ENCODE data around the gene CDH4.
"Not testable (repeated sequence)": the region's sequence is repeated elsewhere in the genome, so short reads cannot be mapped to it uniquely, and the experiment has no call there.

CDH4 gene

DNA sequence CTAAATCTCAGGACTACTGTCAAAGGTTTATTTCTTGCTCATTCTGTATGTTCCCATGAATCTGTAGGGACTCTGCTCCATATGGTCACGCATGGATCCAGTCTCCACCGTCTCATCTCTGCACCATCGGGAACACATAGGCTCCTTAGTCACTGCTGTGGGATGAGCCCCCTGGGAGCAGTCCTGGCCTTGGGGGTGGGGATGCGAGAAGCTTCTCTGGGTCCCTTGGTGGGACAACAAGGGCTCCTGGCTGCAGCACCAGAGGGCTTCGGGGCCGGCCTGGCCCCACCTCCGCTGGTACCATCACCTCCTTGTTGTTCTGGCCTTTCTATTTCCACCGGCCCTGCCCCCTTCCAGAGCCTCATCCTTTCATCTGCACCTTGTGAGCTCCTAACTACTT is 148.4 kb downstream of the CDH4 start:
- TF ChIP-seq, protein P1, sequence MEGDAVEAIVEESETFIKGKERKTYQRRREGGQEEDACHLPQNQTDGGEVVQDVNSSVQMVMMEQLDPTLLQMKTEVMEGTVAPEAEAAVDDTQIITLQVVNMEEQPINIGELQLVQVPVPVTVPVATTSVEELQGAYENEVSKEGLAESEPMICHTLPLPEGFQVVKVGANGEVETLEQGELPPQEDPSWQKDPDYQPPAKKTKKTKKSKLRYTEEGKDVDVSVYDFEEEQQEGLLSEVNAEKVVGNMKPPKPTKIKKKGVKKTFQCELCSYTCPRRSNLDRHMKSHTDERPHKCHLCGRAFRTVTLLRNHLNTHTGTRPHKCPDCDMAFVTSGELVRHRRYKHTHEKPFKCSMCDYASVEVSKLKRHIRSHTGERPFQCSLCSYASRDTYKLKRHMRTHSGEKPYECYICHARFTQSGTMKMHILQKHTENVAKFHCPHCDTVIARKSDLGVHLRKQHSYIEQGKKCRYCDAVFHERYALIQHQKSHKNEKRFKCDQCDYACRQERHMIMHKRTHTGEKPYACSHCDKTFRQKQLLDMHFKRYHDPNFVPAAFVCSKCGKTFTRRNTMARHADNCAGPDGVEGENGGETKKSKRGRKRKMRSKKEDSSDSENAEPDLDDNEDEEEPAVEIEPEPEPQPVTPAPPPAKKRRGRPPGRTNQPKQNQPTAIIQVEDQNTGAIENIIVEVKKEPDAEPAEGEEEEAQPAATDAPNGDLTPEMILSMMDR (IDR thresholded peaks at IDR 0.05; ENCODE audit: control insufficient read depth, extremely low read depth, insufficient read depth): no peak
- H3K4me3 ChIP-seq (ENCODE audit: low read depth, low read length): no peak overlapping the region
- no peak for DNase-seq (ENCODE audit: low read depth)

GRCh38 chr20:61404303-61404702 is 152.2 kb downstream of the CDH4 start:
- DNase-seq (ENCODE audit: low read depth): no peak
- H3K4me3 ChIP-seq (ENCODE audit: low read depth, low read length): no peak overlapping the region
- TF ChIP-seq, protein P1 (IDR thresholded peaks at IDR 0.05; ENCODE audit: control insufficient read depth, extremely low read depth, insufficient read depth): no peak

- DNase-seq (ENCODE audit: low read depth): no peak
- no peak overlapping the region for H3K4me3 ChIP-seq (ENCODE audit: low read depth, low read length)
- TF ChIP-seq, protein P1 (IDR thresholded peaks at IDR 0.05; ENCODE audit: control insufficient read depth, extremely low read depth, insufficient read depth): no peak
Measured at GRCh38 chr20:61405007-61405406, 152.9 kb downstream of the CDH4 start.

GRCh38 chr20:61406773-61407172 is 154.7 kb downstream of the CDH4 start:
- H3K4me3 ChIP-seq (ENCODE audit: low read depth, low read length); DNase-seq (ENCODE audit: low read depth): not testable (repeated sequence)

DNA sequence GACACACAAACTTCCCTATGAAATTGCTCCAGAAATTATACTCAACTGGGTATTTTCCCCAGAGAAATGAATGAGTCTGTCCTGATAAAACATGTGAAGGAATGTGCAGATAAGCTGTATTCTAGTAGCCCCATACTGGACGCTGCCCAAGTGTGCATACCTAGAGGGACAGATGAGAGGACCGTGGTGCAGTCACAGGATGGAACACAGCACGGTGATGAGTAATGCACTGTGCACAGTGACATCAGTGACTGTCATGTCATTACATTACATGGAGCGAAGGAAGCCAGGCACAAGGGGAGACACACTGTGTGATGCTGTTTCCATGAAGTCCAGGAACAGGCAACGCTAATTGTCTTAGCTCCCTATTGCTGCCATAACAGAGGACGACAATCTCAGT is 155.5 kb downstream of the CDH4 start:
- TF ChIP-seq, protein P1 (IDR thresholded peaks at IDR 0.05; ENCODE audit: control insufficient read depth, extremely low read depth, insufficient read depth): no peak
- H3K4me3 ChIP-seq (ENCODE audit: low read depth, low read length): no peak overlapping the region
- no peak for DNase-seq (ENCODE audit: low read depth)

- TF ChIP-seq, protein P1 (IDR thresholded peaks at IDR 0.05; ENCODE audit: control insufficient read depth, extremely low read depth, insufficient read depth): no peak
- no peak for DNase-seq (ENCODE audit: low read depth)
- H3K4me3 ChIP-seq (ENCODE audit: low read depth, low read length): no peak overlapping the region
Measured at GRCh38 chr20:61408951-61409740, 157.1 kb downstream of the CDH4 start.

GRCh38 chr20:61411743-61412142 is 159.7 kb downstream of the CDH4 start:
- DNase-seq (ENCODE audit: low read depth): no peak
- TF ChIP-seq, protein P1 (IDR thresholded peaks at IDR 0.05; ENCODE audit: control insufficient read depth, extremely low read depth, insufficient read depth): no peak
- H3K4me3 ChIP-seq (ENCODE audit: low read depth, low read length): no peak overlapping the region

Data from LNCaP clone FGC (cell line).